ENCODE data around the gene SHROOM4. TPM values are rescaled to one million over a fixed set of nuclear protein-coding genes. Genes with fewer than 3 reads are reported as not detected.
A peak's percentile ranks its signal among the peaks of the same experiment; 100 is the strongest.

SHROOM4 gene, protein sequence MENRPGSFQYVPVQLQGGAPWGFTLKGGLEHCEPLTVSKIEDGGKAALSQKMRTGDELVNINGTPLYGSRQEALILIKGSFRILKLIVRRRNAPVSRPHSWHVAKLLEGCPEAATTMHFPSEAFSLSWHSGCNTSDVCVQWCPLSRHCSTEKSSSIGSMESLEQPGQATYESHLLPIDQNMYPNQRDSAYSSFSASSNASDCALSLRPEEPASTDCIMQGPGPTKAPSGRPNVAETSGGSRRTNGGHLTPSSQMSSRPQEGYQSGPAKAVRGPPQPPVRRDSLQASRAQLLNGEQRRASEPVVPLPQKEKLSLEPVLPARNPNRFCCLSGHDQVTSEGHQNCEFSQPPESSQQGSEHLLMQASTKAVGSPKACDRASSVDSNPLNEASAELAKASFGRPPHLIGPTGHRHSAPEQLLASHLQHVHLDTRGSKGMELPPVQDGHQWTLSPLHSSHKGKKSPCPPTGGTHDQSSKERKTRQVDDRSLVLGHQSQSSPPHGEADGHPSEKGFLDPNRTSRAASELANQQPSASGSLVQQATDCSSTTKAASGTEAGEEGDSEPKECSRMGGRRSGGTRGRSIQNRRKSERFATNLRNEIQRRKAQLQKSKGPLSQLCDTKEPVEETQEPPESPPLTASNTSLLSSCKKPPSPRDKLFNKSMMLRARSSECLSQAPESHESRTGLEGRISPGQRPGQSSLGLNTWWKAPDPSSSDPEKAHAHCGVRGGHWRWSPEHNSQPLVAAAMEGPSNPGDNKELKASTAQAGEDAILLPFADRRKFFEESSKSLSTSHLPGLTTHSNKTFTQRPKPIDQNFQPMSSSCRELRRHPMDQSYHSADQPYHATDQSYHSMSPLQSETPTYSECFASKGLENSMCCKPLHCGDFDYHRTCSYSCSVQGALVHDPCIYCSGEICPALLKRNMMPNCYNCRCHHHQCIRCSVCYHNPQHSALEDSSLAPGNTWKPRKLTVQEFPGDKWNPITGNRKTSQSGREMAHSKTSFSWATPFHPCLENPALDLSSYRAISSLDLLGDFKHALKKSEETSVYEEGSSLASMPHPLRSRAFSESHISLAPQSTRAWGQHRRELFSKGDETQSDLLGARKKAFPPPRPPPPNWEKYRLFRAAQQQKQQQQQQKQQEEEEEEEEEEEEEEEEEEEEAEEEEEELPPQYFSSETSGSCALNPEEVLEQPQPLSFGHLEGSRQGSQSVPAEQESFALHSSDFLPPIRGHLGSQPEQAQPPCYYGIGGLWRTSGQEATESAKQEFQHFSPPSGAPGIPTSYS (N-terminal part only)
- 1.7 TPM for total RNA-seq

DNA sequence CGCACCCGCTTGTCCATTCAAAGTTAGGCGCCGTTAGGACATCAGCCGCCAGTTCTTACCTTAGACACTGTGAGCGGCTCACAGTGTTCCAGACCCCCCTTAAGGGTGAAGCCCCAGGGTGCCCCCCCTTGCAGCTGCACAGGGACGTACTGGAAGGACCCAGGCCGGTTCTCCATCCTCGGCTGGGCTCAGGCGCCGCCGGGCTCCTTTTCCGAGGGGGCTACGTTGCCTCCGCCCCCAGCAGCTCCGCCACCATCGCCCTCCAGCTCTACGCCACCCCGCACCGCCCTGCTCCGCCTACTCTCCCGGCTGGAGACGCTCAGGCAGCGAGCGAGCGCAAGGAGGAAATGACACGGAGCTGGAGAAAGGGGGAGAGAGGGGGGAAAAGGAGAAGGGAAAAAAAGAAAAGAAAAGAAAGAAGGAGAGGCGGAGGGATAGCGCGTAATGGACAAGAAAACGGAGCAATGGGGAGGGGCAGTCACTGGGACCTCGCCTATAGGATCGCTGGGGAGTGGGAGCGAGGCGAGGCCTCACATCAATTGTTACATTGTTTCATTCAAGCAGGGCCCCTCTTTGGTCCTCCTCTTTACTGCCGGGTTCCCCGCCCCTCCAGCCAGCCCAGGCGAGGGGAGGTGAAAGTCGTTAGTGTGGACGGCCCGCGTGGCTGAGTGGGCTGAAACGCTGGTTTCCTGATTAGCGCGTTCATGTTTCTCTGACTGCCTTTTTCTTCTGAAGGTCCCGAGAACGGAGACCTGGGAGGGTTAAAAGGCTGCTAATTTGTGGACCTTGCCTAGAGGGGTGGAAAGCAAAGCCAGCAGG, at the start of gene SHROOM4:
Gene SHROOM4 (minus strand): TSS at position 352 of the 819 bp plus-strand sequence. CDS start 176 bp downstream, at position 176.
- DNase-seq = peak; percentile 35

DNA sequence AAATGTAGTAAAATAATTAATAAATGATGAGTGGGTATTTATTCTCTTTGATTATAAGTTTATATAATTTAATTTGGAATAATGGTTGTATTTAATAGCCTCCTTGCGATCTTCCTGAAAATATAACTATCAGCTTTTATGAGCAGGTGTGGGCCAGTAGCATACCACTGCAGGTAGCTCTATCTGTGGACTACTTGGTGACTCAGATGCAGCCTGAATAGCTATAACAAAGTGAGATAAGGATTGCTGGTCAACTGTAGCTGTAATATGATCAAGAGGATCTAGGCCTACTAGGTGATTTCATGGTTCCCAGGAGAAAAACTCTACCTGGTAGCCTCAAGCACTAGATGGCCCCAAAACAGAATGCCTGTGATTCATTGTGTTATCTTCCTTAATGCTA, 49.5 kb upstream of the SHROOM4 start:
- no peak for DNase-seq

DNA sequence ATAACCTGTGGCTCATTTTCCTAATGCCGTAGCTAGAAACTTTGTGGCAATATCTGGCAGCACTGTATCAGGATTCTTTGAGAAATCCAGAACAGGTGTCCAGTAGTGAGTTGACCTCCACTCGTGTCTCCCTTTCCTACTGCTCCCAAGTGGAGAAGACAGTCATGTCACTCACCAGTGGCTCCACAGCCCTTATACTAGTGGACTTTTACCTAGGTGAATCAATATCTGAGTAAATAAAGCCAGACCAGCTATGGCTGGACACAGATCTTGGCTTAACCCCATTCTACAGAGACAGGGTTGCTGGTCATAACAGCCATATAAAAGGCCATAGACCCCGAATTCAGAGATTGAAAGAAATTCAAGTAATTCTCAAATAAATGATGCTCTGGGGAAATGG, 46.5 kb upstream of the SHROOM4 start:
- DNase-seq = no peak

DNA sequence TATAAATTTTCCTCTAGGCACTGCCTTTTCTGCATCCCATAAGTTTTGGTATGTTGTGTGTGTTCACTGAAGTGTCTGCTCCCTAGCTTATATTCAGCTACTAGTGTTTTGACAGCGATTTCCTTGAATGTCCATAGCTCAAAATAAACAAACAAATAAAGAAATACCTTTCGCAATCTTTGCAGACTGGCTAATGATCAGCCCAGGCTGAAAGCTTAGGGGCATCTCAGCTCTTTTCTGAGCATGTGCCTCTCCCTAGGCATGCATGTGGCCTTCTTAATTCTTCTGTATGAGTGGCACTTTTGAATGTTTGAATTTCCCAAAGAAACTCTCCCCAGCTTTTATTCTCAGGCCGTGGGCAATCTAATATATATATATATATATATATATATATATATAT, 44.6 kb upstream of the SHROOM4 start:
- DNase-seq = no peak

DNA sequence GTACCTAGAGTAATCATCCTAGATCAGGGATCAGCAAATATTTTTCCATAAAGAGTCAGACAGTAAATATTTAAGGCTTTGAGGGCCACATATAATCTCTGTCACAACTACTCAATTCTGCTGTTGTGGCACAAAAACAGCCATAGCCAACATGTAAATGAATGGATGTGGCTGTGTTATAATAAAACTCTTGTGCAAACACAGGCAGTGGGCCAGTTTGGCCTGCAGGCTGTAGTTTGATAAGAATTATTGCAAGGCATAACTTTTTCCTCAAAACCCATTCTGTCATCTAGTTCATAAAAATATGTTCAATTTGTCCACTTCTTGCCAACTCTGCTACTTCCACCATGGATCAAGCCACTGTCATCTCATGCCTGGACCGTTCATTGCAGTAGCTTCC, 39.4 kb upstream of the SHROOM4 start:
- no peak for DNase-seq

DNA sequence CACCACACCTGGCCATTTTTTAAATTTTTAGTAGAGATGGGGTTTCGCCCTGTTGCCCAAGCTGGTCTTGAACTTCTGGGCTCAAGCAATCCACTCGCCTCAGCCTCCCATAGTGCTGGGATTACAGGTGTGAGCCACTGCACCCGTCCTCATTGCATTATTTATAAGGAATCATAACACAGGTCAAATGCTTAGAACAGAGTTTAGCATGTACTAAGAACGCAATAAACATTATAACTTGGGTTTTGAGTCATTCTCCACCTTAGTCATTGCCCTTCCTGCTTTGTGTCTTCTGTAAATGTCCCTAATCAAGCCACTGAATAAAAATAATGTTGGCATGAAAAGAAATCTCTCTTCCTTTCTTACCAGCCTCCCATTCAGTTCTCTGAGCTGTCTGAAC, 38.5 kb upstream of the SHROOM4 start:
- DNase-seq = no peak

DNA sequence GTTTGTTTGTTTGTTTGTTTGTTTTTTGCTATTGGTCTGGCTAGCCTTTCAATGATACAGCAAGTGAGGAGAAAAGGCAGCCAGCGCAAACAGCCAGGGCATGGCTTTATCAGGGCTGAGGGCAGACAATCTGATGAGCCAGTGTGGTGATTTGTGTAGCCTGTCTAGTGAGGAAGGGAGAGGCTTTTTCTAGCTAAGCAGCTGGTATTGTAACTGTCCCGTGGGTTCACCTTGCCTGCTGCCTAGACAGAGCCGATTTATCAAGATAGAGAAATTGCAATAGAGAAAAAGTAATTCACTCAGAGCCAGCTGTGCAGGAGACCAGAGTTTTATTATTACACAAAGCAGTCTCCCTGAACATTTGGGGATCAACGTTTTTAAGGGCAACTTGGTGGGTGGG, 28.2 kb upstream of the SHROOM4 start:
- no peak for DNase-seq

DNA sequence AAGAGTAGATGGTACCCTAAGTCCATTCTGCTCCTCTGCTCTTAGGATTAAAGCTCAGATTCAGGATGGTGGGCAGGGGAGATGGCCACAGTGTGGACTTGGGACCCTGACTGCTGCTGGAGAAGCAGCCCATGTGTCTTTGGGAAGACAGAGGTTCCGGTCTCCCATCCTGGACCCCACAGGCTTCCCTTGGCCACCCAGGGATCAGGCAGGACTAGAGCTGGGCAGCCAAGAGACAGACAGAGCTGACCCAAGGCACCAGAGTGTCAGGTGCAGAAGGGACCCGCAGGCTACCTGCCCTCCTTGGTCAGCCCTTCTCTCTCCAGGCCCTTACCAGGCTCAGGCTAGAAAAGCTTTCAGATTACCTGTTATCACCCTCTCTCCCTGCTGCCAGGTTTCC, 25.7 kb upstream of the SHROOM4 start:
- DNase-seq = no peak

DNA sequence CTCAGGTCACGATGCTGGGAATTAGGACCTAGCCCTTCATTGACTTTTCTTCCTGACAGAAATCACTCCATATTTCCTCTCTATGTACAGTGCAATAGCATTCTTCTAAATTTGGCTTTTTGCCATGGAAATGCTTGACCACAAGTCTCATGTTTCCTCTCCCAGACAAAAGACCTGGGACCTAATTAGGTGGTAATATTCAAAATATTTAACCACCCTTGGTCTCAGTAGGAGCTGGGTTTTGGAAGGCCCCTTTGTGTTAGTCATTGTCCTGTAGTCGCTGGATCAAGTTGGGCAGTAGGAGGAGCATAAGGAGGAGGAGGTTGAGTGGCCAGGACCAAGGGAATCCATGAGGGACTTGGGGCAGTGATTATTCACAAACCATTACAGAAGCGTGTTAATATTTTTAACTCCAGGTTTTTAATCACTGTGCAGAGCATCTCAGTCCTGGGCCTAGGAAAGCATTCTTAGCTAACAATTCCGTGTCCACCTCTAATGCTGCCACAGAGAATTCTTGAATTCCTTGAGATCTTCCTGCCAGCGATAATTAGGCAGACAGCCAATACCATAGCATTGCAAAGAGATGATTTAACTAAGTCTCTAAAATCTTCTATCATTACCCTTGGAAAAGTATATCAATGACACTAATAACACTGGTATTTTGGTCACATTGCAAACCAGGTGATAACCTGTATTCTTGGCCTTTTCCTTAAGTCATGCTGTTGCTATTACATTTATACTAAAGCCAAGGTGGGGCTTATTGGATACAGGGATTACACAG, 25.0 kb upstream of the SHROOM4 start:
- DNase-seq = no peak

DNA sequence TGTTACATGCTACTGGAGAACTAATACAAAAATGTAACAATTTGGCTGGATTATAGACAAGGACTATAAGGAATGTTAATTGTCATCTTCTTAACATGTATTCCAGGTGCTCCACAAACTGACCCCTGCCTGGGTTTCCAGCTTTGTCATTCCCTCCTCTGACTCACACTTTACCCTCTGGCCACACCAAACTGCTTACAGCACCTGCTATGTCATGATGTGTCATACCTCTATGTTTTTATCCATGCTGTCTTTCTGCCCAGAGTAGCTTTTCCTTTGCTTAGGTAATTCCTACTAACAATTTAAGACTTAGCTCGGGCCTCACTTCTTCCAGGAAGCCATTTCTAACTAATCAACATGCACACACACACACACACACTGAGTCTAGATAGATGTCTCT, 14.0 kb upstream of the SHROOM4 start:
- DNase-seq = no peak

DNA sequence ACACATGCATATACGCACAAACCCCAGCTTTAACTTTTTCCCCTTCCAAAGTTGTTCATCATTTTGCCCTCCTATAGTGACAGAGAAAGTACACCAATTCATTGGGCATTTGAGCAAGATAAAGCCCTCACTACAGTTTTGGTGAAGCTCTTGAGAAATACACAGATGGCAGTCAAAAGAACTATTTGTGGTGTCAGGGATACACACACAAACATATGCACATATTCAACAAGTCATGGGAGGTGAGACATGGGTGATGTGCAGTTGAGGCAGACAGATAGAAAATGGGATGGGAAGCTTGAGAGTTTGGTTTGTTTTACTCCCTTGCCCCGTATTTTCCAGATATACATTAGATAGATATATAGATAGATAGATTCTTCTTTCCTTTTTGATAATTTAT, 11.8 kb upstream of the SHROOM4 start:
- no peak for DNase-seq

DNA sequence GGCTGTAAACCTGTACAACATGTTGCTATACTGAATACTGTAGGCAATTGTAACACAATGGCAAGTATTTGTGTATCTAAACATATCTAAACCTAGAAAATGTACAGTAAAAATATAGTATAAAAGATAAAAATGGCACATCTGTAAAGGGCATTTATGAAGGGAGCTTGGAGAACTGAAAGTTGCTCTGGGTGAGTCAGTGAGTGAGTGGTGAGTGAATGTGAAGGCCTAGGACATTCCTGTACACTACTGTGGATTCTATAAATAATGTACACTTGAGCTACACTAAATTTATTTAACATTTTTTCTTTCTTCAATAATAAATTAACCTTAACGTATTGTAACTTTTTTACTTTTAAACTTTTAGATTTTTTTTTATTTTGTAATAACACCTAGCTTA, 5.0 kb upstream of the SHROOM4 start:
- no peak for DNase-seq

DNA sequence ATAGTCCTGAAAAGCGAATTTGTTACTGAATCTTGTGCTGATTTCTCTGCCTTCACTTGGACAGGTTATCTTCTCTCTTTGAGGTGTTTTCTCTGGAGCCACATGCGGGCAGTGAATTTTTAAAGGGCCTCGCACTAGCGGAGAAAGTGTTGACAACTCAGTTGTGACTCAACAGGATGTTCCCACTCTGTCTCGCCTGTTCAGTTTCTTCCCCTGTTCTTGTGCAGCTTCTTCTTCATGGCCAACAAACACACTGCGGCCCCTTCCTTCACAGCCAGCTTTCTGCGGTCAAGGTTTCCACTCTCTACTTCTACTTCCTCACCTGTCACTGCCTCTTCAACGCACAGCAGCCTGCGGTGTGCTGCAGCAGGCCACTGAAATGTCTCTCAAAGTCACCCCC, 1.1 kb upstream of the SHROOM4 start:
- DNase-seq = no peak

DNA sequence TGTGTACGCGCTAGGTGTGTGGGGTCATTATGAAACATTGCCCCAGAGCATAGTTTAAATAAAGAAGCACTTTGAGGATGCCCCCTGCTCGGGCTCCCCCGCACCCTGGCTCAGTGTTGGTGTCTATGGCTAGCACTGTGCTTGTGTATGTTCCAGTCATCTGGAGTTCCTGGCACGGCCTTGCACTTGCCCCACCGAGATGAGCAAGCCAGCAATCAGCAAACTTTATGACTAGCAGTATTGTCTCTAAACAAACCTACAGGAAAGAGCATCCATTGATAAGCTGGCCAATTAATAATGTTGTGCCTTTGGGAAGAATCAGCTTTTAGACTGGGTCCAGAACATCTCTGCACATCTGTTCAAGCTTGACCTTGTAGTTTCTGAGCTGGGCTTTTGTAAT, 707 bp upstream of the SHROOM4 start:
- DNase-seq = peak; percentile 13

DNA sequence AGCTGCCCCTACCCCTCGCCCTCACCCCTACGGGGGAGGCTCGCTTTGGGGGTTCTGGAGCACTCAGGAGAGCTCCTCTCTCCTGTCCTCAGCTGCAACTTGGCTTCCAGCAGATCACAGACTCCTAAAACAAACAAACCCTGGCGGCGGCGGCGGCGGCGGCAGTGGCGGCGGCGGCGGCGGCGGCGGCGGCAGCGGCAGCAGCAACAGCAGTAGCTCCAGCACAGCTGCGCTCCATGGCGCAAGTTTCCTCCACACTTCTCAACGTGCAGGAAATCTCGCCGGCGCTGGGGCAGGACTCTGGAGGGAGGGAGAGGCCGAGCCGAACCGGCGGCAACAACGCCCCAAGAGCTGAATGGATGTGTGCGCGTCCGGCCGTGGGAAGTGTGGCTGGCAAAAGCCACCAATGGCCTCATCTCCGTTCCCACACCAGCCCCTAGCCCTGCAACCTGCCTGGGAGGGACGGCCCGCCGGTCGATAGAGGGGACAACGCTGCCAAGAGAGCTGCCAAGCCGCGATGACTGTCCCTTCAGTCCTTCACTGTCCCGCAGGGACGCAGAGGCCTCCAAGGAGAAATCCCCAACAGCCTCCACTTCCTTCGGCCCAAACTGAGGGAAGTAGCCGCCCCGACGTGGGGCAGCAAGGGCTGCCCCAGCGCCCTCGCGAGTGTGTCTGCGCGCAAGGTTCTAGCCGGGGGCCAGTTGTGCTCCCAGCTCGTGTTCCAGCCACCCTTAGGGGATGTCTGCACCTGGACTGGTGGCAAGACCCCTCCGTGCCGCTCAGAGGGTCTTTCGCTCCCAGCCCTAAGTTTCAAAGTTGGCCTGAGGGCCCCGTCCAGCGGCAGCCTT, 775 bp downstream of the SHROOM4 start:
- DNase-seq = no peak

DNA sequence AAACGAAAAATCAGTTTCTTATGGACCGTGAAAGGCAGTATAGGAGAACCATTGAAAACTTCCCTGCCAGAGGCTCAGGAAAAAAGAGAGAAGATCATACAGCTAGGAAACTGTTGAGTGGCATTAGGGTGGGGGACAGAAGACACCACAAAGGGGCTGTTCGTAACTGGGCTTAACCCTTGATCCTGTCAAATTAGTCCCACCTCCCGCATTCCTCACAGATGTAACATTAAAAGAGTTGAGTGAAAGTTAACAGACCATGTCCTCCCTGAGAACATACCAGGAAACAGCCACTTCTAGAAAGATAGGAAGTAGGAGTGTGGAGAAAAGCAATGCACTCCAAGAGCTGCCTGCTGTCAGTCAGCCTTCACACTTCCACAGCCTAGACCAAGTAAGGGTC, 8.7 kb downstream of the SHROOM4 start:
- DNase-seq = no peak

DNA sequence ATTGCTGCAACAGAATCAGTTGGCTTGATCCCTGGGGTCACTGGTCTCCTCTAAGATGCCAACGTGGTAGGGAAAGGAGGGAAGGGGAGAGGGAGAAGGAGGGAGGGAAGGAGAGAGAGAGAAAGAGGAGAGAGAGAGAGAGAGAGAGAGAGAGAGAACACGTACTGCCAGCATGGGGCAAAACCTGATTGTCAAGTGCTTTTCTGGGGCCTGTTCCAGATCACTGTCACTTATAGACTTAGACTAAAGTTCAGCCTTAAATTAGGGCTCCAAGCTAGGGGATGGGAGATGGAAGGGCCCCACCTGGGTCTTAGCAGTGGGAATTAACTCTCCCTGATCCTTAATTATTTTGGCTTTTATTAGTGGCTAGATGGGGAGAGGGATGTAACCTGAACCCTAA, 12.9 kb downstream of the SHROOM4 start:
- DNase-seq = no peak

DNA sequence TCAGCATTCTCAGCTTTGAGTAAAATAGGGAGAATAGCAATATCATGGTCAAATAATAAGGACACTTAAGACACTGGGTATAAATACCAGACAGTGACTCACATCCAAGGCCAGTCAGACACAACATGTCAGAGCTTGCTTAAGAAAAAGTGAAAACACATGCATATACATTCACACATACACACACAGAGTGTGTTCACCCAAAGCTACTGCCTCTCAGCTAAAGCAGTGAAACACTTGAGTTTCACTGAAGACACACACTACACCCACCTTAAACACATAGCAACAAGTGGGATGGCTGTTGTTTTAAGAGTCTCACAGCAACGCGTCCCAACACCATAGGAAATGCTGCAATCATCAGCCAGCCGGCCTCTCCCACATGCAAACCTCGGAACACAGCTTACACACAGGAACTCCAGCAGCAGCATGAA, 14.4 kb downstream of the SHROOM4 start:
- no peak for DNase-seq

DNA sequence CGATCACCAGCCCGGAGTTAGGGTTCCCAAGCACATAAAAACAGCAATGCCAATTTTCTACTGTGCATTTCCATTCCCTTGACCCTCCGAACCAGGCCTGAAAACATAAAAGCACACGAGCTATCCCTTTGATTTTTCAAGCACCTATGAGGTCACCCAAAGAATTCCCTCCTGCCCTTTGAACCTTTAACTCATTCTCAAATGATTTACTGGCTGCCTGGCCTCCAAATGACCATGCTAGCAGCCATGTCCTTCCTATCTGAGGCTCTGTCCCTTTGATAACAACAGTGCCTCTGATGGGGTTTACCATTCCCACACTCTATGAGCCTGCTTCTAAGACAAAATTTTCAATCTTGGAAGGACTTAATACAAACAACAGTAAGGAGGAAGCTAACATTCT, 15.2 kb downstream of the SHROOM4 start:
- no peak for DNase-seq

DNA sequence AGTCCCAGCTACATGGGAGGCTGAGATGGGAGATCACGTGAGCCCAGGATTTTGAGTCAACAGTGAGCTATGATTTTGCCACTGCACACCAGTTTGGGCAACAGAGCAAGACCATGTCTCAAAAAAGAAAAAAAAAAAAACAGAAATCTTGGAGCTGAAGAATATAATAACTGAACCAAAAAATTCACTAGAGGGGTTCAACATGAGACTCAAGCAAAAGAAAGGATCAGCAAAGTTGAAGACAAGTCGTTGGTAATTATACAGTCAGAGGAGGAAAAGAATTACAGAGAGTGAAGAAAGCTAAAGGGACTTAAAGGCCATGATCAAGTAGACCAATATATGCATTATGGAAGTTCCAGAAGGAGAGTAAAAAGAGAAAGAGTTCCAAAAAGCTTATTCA, 26.9 kb downstream of the SHROOM4 start:
- DNase-seq = no peak
